HG03064 (cell line): Measurements from ENCODE around the gene P2RY2.

Experiments used
- ATAC-seq: cut with Tn5 transposase; IDR thresholded peaks from one replicate; pipeline ENCODE4 v1.9.1; 2021; ENCODE audit warnings: low read depth; ENCODE audit not compliant: unreplicated experiment

The P2RY2 gene

GRCh38 chr11:73240190-73240781, 22.2 kb downstream of the P2RY2 start:
- ATAC-seq, result no peak

- ATAC-seq, result no peak
These were observed 23.2 kb downstream of the P2RY2 start for GRCh38 chr11:73241300-73241699.

GRCh38 chr11:73242251-73243092, 24.4 kb downstream of the P2RY2 start:
- no peak for ATAC-seq

GRCh38 chr11:73243093-73243485, 25.0 kb downstream of the P2RY2 start:
- no peak for ATAC-seq

DNA sequence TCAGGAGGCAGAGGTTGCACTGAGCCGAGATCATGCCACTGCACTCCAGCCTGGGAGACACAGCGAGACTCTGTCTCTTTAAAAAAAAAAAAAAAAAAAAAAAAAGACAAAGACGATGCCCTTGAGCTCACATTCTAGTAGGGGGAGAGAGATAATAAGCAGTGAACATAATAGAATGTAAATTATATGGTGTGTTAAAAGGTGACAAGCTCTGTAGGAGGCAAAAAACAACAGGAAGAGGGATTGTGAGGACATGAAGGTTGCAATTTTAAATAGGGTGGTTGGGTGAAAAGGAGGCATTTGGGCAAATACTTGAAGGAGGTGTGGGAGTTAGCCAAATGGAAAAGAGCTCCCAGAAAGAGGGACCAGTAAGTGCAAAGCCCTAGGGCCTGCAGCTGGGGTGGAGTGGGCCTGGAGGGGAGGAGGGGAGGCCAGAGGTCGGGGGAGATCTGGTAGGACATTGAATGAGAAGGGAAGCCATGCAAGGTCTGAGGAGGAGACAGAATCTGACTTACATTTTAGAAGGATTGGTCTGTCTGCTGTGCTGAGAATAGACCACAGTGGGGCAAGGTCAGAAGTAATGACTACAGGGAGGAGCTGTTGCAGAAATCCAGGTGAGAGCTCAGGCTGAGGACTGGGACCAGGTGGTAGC, 26.6 kb downstream of the P2RY2 start:
- no peak for ATAC-seq

DNA sequence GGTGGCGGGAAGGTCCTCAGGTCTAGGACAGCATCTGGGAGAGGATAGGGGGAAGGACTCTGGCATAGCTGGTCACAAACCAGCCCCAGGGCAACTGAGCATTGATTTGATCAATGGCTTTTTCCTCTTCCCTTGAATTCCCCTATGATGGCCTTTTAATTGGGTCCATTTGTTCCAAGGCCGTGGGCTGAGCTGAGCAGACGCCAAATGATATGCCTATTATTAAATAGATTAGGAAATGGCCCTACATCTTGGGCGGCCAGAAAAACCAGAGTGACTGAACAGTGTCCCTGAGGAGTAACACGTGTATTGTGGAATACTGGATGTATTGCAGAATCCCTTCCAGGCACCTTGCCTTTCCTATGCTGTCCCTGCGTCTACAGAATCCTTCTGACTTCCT, 27.4 kb downstream of the P2RY2 start:
- no peak for ATAC-seq

DNA sequence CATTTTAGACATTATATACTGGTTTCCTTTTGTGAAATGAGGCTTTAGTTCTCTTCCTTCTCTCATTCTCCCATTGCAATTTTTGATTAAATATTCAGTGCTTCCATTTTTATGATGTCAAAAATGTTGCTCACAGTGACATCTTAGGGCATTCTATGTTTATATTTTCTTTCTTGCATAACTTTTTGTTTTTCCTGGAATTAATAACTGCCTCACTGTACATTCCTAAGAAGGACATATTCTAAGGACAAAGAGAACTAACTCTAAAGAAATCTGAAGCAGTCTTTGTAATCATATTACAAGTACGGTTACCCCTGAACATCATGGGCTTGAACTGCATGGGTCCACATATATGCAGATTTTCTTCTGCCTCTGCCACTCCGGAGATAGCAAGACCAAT, 28.2 kb downstream of the P2RY2 start:
- ATAC-seq, result no peak

- no peak for ATAC-seq
These were observed 30.6 kb downstream of the P2RY2 start for GRCh38 chr11:73248526-73249185.

GRCh38 chr11:73249304-73249703, 31.2 kb downstream of the P2RY2 start:
- no peak for ATAC-seq

GRCh38 chr11:73249853-73250783, 32.0 kb downstream of the P2RY2 start:
- no peak for ATAC-seq

DNA sequence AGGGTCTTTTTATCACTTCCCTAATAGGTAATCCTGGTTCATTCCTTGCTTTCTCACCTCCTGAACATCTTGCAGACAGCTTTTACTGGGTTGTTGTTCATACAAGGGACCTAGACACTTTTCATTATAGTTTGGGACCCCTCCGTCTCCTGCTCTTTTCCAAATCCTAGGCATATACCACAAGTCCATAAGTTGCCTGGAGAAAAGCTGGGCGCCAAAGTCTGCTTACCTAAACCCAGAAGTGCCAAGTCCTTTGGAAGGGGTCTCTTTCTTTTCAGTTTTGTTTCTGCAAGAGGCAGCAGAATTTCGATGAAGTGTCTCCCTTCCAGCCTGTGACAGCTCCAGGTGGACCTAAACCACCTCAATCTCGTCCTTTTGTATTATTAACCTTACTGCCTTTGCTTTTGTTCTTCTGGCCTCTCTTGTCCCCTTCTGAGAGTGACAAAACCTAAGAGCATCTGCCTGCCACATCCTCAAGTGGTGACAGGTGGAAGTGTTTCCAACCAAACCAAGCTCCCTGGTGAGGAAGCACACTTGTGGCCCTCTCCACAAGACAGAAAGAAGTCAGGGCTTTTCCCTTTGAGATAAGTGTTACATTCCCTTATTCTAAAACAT, 34.6 kb downstream of the P2RY2 start:
- ATAC-seq, result no peak

DNA sequence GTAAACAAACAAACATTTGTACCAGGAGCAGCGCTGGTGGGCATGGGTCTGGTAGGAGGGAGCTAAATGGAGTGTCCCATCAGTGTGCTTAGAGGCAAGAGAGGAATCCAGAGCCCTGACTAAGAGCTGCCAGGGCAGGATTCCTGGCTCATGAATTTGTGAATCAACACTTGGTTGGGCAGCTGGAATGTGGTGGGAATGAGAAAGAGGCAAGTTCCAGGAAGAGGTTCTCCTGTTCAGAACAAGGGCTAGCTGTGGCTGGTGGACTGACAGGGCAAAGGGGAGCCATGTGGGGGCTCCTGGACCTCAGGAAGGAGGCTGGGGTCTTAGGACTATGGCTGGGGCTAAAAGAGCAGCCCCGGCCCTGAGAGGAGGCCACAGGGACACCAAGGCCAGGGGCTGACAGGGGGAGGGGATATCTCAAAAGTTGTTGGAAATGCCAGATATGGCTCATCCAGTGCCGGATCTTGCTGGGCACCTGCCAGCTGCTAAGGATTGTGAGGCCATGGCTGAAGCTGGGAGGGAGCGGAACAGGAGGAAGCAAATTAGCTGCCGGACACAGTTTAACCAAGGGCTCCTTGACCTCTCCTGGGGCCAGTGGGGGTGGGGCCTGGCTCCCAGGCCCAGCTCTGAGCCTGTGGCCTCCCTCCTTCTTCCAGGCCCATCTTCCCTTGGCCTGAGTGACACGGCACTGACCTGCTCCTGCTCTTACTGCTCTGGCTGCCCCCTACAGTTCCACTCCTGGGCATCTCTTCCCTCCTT, 39.4 kb downstream of the P2RY2 start:
- no peak for ATAC-seq

- ATAC-seq, result no peak
These were observed 40.3 kb downstream of the P2RY2 start for GRCh38 chr11:73258104-73259035.

GRCh38 chr11:73259406-73260126, 41.5 kb downstream of the P2RY2 start:
- no peak for ATAC-seq

- no peak for ATAC-seq
These were observed 42.0 kb downstream of the P2RY2 start for GRCh38 chr11:73260127-73260457.

- no peak for ATAC-seq
These were observed 44.9 kb downstream of the P2RY2 start for GRCh38 chr11:73262851-73263495.

- ATAC-seq, result no peak
These were observed 45.6 kb downstream of the P2RY2 start for GRCh38 chr11:73263640-73264039.
